GM20000 (cell line): ENCODE results near the gene WNT5B.

ENCODE experiments used
- DNase-seq: peaks from one replicate; pipeline ENCODE4 v3.0.0; 2012; ENCODE audit warnings: low spot score
- TF ChIP-seq, protein P1 (sequence below): IDR thresholded peaks from 2 replicates; pipeline ENCODE4 v1.5.1; 2012; ENCODE audit warnings: mild to moderate bottlenecking, control low read depth; ENCODE audit errors: extremely low read depth, missing control alignments

Gene WNT5B

DNA sequence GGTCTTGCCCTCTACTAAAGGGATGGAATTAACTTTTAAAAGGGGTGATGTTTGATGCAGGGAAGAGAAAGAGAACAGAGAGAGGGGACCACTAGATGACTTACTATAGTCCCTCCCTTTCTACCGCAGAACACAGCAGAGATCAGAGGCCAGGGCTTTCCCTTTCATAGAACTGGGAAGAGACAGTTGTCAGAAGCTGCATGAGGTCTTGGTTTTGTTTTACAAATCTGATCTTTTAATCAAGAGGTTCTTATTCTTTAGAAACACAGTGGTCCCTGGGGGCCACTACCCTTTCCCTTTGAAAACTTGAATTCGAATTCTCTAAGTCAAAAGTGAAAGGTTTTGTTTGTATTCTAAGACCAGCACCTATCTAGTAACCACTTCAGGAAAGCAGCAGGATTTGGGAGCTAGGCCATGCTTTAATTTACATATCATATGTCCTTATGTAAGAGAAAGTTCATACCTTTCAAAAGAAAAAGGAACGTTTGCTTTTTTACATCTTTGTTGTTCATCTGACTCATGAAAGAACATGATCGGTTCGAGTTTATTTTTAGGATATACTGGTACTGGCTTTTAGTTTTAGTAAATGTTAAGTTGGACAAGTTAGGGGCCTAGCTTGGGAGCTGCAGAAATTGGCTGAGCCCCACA lies 41.0 kb upstream of the WNT5B start:
- DNase-seq = no peak

DNA sequence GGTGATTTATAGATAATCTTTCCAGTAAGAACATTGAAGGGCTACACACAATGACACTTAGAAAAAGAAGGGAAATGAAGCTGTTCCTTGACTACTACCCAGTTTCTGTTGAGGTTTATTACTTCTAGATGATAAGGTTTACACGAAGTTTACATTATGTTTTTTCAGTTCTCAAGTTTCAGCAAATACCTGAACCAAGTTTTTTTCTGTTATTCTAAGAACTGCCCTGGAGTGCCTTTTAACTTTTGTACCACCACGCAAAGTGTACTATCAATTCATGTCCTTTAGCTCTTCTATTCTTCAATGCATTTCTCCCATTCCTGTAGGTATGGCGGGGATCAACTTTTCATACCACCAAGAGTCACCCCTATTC lies 40.5 kb upstream of the WNT5B start:
- TF ChIP-seq, protein P1, sequence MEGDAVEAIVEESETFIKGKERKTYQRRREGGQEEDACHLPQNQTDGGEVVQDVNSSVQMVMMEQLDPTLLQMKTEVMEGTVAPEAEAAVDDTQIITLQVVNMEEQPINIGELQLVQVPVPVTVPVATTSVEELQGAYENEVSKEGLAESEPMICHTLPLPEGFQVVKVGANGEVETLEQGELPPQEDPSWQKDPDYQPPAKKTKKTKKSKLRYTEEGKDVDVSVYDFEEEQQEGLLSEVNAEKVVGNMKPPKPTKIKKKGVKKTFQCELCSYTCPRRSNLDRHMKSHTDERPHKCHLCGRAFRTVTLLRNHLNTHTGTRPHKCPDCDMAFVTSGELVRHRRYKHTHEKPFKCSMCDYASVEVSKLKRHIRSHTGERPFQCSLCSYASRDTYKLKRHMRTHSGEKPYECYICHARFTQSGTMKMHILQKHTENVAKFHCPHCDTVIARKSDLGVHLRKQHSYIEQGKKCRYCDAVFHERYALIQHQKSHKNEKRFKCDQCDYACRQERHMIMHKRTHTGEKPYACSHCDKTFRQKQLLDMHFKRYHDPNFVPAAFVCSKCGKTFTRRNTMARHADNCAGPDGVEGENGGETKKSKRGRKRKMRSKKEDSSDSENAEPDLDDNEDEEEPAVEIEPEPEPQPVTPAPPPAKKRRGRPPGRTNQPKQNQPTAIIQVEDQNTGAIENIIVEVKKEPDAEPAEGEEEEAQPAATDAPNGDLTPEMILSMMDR = no peak
- no peak for DNase-seq

More for the DNA sequence above, 41.0 kb upstream of the WNT5B start:
- TF ChIP-seq, protein P1 = no peak

DNA sequence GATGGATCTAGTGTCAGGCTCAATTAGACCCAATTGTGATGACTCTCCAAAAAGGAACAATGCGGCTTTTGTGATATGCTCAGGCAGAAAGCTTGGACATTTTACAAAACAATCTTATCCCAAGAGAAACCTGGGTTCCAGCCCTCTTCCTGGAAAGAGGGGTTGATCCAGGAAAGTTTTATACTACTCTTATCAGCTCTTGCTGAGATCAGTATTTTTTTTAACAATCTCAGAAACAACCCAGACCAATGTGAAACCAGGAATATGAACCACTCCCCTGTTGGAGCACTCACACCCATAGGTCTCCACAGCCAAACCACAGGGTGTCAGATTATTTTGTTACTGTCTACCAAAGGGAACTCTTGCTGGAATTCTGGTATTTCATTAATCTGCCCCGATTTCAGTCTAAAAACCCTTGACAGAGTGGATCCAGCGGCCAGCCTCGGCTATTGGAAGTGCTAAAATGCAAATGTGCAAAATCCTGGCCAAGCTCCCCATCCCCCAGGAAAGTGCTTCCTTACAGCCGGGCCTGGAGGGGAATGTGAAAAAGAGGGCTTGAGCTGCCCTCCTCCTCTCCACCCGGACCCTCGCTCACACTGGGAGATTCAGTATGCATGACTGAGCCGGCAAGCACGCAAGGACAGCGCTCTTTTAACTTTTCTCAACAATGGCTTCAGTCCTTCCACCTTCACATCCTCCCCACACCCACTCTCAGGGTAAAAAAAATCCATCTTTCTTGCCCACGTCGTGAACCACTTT lies 38.6 kb upstream of the WNT5B start:
- no peak for DNase-seq
- TF ChIP-seq, protein P1 = no peak

DNA sequence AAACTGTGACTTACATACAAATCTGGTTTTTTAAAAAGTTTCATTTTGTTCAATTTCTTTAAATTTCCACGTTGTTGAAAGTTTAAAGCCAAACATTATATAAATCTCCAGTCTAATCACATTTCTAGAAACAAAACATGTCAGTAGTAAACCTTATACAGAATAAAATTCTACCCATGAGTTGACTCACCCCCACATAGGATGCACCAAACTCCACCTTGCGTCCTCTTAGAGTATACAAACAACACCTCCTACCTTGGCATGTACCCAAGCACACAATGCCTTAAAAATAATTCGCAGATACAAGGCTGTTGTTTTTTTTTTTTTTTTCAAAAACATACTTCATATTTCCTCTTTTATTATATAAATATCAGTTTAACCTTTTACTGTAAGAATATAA lies 38.0 kb upstream of the WNT5B start:
- no peak for DNase-seq
- TF ChIP-seq, protein P1 = no peak

DNA sequence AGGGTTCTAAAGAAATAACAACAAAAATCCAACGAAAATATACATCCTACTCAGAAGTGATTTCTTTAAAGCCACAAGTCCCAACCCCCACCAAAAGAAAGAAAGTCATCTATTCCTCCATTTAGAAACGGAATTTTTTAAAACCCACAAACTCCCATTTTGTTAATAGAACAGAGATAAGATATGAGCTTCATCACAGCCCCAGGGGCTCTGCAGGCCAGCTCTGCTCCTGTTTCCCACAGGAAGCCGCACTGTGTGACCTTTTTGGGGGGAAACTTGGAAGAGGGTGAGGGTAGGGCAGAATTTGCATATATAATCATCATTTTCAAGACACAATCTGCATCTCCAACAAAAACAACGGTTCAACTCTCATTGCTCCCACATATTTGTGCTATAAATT lies 37.5 kb upstream of the WNT5B start:
- TF ChIP-seq, protein P1 = no peak
- DNase-seq = no peak

DNA sequence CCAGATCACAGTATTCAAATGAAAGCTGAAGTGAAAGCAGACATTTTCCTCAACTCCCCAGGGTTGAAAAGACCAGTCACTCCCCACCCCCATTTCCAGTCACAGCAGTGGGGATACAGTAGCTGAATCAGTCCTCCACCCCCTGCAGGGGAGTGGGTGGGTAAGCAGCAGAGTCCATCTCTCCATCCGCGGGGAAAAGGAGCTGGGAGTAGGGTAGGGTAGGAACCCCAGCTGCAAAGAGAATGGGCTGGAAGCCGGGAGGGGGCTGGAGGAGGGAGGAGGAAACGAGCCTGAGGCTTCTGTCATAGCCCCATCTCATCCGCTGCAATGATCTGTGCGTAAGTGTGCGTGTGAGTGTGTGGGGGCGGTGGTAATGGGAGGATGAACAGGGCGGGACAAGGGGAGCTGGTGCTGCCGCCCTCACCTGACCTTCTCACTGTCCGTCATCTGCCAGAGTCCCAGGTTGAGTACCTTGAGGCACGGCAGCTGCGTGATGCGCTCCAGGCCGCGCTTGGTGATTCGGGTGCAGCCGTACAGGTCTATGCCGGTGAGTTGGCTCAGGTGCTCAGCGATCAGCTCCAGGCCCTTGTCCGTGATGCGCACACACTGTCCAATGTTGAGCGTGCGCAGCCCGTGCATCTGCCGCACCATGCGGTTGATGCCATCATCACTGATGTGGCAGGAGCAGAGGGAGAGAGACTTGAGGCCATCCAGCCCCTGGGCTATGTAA lies 36.4 kb upstream of the WNT5B start:
- TF ChIP-seq, protein P1 = no peak
- DNase-seq = peak; percentile 64
